ENCODE results near the gene MUSTN1. TPM values are rescaled to one million over a fixed set of nuclear protein-coding genes. Genes with fewer than 3 reads are reported as not detected.
A peak's percentile ranks its signal among the peaks of the same experiment; 100 is the strongest.

MUSTN1 gene
- total and polyA plus RNA-seq, 2 of the 13 experiments (the other 11 are each of a cell fraction or from before 2014, with no cell fraction given): 0.84 to 1.4 TPM

DNA sequence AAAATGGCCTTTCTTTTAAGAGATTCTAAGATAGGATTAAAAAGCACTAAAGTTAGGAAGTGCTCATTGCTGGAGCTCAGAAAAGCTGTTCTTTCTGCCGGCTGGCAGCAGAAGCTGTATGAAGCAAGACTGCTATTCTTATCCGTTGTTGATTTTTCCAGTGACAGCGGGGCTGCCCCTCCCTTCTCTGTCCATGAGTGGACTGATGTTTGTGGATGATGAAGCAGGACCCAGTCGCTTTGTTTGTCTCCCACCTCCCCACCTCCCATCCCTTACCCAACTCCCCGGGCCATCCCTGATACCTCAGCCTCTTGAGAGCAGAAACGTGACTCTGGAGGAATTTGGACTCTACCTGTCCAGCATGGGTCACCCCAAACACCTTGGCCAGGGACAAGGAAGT is 10.3 kb upstream of the MUSTN1 start (continued):
- TF ChIP-seq, protein P1, sequence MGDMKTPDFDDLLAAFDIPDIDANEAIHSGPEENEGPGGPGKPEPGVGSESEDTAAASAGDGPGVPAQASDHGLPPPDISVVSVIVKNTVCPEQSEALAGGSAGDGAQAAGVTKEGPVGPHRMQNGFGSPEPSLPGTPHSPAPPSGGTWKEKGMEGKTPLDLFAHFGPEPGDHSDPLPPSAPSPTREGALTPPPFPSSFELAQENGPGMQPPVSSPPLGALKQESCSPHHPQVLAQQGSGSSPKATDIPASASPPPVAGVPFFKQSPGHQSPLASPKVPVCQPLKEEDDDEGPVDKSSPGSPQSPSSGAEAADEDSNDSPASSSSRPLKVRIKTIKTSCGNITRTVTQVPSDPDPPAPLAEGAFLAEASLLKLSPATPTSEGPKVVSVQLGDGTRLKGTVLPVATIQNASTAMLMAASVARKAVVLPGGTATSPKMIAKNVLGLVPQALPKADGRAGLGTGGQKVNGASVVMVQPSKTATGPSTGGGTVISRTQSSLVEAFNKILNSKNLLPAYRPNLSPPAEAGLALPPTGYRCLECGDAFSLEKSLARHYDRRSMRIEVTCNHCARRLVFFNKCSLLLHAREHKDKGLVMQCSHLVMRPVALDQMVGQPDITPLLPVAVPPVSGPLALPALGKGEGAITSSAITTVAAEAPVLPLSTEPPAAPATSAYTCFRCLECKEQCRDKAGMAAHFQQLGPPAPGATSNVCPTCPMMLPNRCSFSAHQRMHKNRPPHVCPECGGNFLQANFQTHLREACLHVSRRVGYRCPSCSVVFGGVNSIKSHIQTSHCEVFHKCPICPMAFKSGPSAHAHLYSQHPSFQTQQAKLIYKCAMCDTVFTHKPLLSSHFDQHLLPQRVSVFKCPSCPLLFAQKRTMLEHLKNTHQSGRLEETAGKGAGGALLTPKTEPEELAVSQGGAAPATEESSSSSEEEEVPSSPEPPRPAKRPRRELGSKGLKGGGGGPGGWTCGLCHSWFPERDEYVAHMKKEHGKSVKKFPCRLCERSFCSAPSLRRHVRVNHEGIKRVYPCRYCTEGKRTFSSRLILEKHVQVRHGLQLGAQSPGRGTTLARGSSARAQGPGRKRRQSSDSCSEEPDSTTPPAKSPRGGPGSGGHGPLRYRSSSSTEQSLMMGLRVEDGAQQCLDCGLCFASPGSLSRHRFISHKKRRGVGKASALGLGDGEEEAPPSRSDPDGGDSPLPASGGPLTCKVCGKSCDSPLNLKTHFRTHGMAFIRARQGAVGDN (CRISPR knock-in tag; IDR thresholded peaks at IDR 0.05): peak; percentile 17; the same call in 1 of the 2 replicates
- TF ChIP-seq ZGPAT (CRISPR knock-in tag; IDR thresholded peaks at IDR 0.05) (peak; percentile 40; the same call in 1 of the 2 replicates), NR2F6 (IDR thresholded peaks at IDR 0.05) (no peak), NR2F6 (CRISPR knock-in tag; IDR thresholded peaks at IDR 0.05) (0 out of 2 replicates have a peak, but pooled peaks have one; percentile 46), POGZ (CRISPR knock-in tag; IDR thresholded peaks at IDR 0.05) (0 out of 2 replicates have a peak, but pooled peaks have one; percentile 26), KAT8 (CRISPR knock-in tag; IDR thresholded peaks at IDR 0.05) (no peak), MLLT10 (CRISPR knock-in tag; IDR thresholded peaks at IDR 0.05) (no peak), E2F1 (CRISPR knock-in tag; IDR thresholded peaks at IDR 0.05) (no peak), ZBTB44 (CRISPR knock-in tag; IDR thresholded peaks at IDR 0.05) (no peak), ARHGAP35 (CRISPR knock-in tag; IDR thresholded peaks at IDR 0.05; ENCODE audit: borderline replicate concordance) (no peak), THAP9 (CRISPR knock-in tag; IDR thresholded peaks at IDR 0.05; ENCODE audit: borderline replicate concordance) (no peak), ZNF672 (CRISPR knock-in tag; IDR thresholded peaks at IDR 0.05) (no peak), ELF3 (CRISPR knock-in tag; IDR thresholded peaks at IDR 0.05) (peak; percentile 35; the same call in 1 of the 2 replicates)
- TF ChIP-seq, protein P2, sequence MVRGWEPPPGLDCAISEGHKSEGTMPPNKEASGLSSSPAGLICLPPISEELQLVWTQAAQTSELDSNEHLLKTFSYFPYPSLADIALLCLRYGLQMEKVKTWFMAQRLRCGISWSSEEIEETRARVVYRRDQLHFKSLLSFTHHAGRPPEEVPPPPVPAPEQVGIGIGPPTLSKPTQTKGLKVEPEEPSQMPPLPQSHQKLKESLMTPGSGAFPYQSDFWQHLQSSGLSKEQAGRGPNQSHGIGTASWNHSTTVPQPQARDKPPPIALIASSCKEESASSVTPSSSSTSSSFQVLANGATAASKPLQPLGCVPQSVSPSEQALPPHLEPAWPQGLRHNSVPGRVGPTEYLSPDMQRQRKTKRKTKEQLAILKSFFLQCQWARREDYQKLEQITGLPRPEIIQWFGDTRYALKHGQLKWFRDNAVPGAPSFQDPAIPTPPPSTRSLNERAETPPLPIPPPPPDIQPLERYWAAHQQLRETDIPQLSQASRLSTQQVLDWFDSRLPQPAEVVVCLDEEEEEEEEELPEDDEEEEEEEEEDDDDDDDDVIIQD (CRISPR knock-in tag; IDR thresholded peaks at IDR 0.05; ENCODE audit: low read depth): no peak
- TF ChIP-seq, protein P3, sequence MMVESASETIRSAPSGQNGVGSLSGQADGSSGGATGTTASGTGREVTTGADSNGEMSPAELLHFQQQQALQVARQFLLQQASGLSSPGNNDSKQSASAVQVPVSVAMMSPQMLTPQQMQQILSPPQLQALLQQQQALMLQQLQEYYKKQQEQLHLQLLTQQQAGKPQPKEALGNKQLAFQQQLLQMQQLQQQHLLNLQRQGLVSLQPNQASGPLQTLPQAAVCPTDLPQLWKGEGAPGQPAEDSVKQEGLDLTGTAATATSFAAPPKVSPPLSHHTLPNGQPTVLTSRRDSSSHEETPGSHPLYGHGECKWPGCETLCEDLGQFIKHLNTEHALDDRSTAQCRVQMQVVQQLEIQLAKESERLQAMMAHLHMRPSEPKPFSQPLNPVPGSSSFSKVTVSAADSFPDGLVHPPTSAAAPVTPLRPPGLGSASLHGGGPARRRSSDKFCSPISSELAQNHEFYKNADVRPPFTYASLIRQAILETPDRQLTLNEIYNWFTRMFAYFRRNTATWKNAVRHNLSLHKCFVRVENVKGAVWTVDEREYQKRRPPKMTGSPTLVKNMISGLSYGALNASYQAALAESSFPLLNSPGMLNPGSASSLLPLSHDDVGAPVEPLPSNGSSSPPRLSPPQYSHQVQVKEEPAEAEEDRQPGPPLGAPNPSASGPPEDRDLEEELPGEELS (CRISPR knock-in tag; IDR thresholded peaks at IDR 0.05): peak; percentile 54; the same call in 1 of the 2 replicates
